H7 (cell line): ENCODE data around the gene ABHD8. TPM values are rescaled to one million over a fixed set of nuclear protein-coding genes. Genes with fewer than 3 reads are reported as not detected.
"Not testable (repeated sequence)": the region's sequence is repeated elsewhere in the genome, so short reads cannot be mapped to it uniquely, and the experiment has no call there.

ENCODE experiments used
- DNase-seq: peaks from one replicate; pipeline ENCODE4 v3.0.0; 2012
- H3K27me3 ChIP-seq: 2 replicates; pipeline ENCODE4 v1.6.0; 2011; ENCODE audit warnings: mild to moderate bottlenecking, low read length; ENCODE audit not compliant: control insufficient read depth, insufficient read depth
- H3K36me3 ChIP-seq: replicated peaks from 2 replicates; pipeline ENCODE4 v1.5.1; 2011; ENCODE audit warnings: low read length; ENCODE audit not compliant: control insufficient read depth, insufficient read depth
- H3K4me3 ChIP-seq: 2 replicates; pipeline ENCODE4 v1.5.1; 2011; ENCODE audit warnings: low read depth, mild to moderate bottlenecking, control low read depth, low read length, moderate library complexity; ENCODE audit not compliant: insufficient read depth
- total RNA-seq: library from RNA; depleted of rRNA; stranded (reverse); fragments of >200 nt; shearing (Covaris generic); gene quantifications from 2 replicates; pipeline ENCODE4 v1.2.3, GENCODE V29; 2014

Gene ABHD8
- total RNA-seq, 1 experiment from 2014 or later, result 15.1 TPM

DNA sequence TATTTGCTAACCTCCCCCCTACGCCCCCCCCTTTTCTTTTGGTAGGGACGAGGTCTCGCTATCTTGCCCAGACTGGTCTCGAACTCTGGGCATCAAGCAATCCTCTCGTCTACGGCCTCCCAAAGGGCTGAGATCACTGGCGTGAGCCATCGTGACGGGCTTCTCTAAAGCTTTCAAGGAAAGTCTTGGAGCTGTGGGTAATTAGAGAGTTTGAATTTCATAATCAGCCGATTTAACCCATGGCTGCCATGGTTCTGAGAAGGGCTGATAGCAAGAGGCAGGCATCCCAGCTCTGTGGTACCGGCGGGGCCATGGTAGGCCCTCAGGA, 679 bp upstream of the ABHD8 start:
- DNase-seq, result no peak
- H3K4me3 ChIP-seq, result no peak overlapping the region
- H3K36me3 ChIP-seq, result no peaks in the 10 kb centered on the region
- no peaks in the 10 kb centered on the region for H3K27me3 ChIP-seq

- Histone ChIP-seq H3K4me3 (peak overlapping the region; percentile 61), H3K36me3 (peaks cover 1% of the 10 kb centered on the region; the same call in 1 of the 2 replicates), H3K27me3 (no peaks in the 10 kb centered on the region)
- peak; percentile 75 for DNase-seq
Measured at GRCh38 chr19:17302391-17303166, 646 bp downstream of the ABHD8 start.

DNA sequence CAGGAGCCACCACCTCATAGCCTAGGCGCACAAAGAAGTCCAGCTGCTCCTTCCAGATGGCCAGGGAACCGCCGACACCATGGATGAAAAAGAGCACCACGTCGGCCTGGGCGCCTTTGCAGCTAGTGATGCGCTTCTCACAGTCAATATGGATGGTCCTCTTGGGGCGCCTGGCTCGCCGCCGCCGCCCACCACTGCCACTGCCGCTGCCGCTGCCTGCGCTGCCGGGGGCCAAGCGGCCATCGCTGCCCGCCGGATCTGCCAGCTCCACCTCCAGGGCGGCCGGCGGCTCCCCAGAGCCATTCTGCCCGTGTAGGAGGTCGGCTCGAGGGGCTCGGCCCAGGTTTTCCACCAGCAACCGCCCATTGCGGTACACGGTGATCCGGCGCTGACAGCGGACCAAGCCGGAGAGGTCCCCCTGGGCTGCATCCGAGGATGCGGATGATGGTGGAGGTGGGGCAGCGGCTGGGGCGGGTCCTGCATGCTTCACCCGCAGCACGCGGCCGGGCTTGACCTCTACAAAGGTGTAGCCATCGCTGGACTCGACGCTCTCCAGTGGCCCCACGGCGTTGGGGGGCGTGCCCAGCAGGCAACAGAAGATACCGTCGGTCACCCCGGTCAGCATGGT, 2.1 kb downstream of the ABHD8 start:
- Histone ChIP-seq H3K27me3 (no peaks in the 10 kb centered on the region), H3K4me3 (no peak overlapping the region), H3K36me3 (peaks cover 1% of the 10 kb centered on the region; the same call in 1 of the 2 replicates)
- no peak for DNase-seq

GRCh38 chr19:17296976-17297375, 6.2 kb downstream of the ABHD8 start:
- Histone ChIP-seq H3K36me3 (peaks cover 1% of the 10 kb centered on the region; the same call in 1 of the 2 replicates), H3K27me3 (no peaks in the 10 kb centered on the region), H3K4me3 (no peak overlapping the region)
- no peak for DNase-seq

- DNase-seq, result no peak
- H3K36me3 ChIP-seq, result peaks cover 1% of the 10 kb centered on the region; the same call in 1 of the 2 replicates
- H3K4me3 ChIP-seq, result no peak overlapping the region
- H3K27me3 ChIP-seq, result no peaks in the 10 kb centered on the region
Measured at GRCh38 chr19:17296273-17296672, 7.0 kb downstream of the ABHD8 start.

DNA sequence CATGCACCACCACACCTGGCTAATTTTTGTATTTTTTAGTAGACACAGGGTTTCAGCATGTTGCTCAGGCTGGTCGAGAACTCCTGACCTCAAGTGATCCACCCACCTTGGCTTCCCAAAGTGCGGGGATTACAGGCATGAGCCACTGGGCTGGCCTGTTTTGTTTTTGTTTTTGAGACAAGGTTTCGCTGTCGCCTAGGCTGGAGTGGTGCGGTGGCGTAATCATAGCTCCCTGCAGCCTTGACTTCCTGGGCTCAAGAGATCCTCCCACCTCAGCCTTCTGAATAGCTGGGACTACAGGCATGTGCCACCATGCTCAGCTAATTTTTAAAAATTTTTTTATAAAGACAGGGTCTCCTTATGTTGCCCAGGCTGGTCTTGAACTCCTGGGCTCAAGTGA, 7.7 kb downstream of the ABHD8 start:
- not testable (repeated sequence) for H3K4me3 ChIP-seq, DNase-seq, H3K27me3 ChIP-seq, H3K36me3 ChIP-seq

DNA sequence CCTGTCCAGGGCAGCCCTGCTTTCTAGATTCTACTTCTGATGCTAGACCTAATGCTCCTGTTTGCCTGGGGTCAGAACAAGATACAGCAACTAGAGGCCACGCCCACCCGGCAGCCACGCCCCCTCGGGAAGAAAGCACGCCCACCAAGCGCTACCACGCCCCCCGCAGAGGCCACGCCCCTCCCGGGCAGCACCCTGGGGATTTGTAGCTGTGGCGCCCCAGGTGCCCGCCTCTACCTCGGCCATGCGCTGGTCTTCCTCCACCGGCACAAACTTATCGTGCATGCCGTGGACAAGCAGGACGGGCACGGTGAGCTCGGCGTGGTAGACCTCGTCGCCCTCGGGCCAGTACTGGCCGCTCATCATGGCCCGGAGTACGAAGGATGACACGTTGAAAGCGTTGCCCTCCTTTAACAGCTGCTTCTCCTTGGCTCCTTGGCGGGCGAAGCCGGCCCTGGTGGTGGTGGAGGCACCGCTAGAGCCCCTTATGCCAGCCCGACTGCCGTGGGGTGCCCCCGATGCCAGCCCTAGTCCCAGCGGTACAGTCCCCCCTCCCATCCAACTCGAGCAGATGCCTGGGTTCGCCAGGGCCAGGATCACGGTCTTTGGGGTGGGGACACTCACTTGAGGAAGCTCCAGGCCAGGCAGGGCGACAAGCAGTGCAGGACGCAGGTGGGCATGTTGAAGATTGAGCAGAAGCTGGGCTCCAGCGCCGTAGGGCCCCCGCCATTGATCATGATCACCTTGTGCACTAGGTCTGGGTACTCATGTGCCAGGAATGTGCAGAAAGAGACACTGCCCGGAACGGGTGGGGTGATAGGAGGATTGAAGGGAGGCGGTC, 9.0 kb downstream of the ABHD8 start:
- peak; percentile 97 for DNase-seq
- no peaks in the 10 kb centered on the region for H3K27me3 ChIP-seq
- peaks cover 1% of the 10 kb centered on the region; the same call in 1 of the 2 replicates for H3K36me3 ChIP-seq
- peak overlapping the region; percentile 24; the same call in 1 of the 2 replicates for H3K4me3 ChIP-seq

GRCh38 chr19:17293605-17294004, 9.6 kb downstream of the ABHD8 start:
- DNase-seq, result no peak
- Histone ChIP-seq H3K36me3 (peaks cover 1% of the 10 kb centered on the region; the same call in 1 of the 2 replicates), H3K4me3 (peak overlapping the region; percentile 56; the same call in 1 of the 2 replicates), H3K27me3 (no peaks in the 10 kb centered on the region)

- H3K4me3 ChIP-seq, result peak overlapping the region; percentile 56
- DNase-seq, result peak; percentile 100
- no peaks in the 10 kb centered on the region for H3K36me3 ChIP-seq
- H3K27me3 ChIP-seq, result no peaks in the 10 kb centered on the region
Measured at GRCh38 chr19:17292301-17293074, 10.7 kb downstream of the ABHD8 start.

GRCh38 chr19:17289489-17289888, 13.7 kb downstream of the ABHD8 start:
- DNase-seq, result peak; percentile 99
- Histone ChIP-seq H3K27me3 (no peaks in the 10 kb centered on the region), H3K36me3 (peaks cover 5% of the 10 kb centered on the region), H3K4me3 (no peak overlapping the region)

- DNase-seq, result no peak
- H3K4me3 ChIP-seq, result no peak overlapping the region
- peaks cover 15% of the 10 kb centered on the region for H3K36me3 ChIP-seq
- peaks cover 6% of the 10 kb centered on the region; the same call in 1 of the 2 replicates for H3K27me3 ChIP-seq
Measured at GRCh38 chr19:17286752-17287151, 16.5 kb downstream of the ABHD8 start.

- no peak for DNase-seq
- H3K27me3 ChIP-seq, result peaks cover 6% of the 10 kb centered on the region; the same call in 1 of the 2 replicates
Measured at GRCh38 chr19:17286263-17286662, 17.0 kb downstream of the ABHD8 start.

GRCh38 chr19:17285415-17286135, 17.6 kb downstream of the ABHD8 start:
- DNase-seq, result no peak
- peaks cover 15% of the 10 kb centered on the region for H3K36me3 ChIP-seq
- H3K27me3 ChIP-seq, result peaks cover 6% of the 10 kb centered on the region; the same call in 1 of the 2 replicates
- no peak overlapping the region for H3K4me3 ChIP-seq

More at GRCh38 chr19:17286263-17286662, 17.0 kb downstream of the ABHD8 start:
- H3K4me3 ChIP-seq, result no peak overlapping the region
- peaks cover 15% of the 10 kb centered on the region for H3K36me3 ChIP-seq
